Parathyroid adenoma (tissue), 2 donors: ENCODE measurements around the gene UBAP1.
"Not testable (repeated sequence)": the region's sequence is repeated elsewhere in the genome, so short reads cannot be mapped to it uniquely, and the experiment has no call there.

ENCODE experiments used
- H2AFZ ChIP-seq: fragments of 300-600 bp; sonication (generic); one replicate; pipeline ENCODE4 v1.7.0; 2017; ENCODE audit warnings: antibody characterized with exemption, mild to moderate bottlenecking
- H3K27ac ChIP-seq: fragments of 300-600 bp; sonication (generic); one replicate; pipeline ENCODE4 v1.7.0; 2017
- H3K27me3 ChIP-seq: fragments of 300-600 bp; sonication (generic); one replicate; pipeline ENCODE4 v1.7.0; 2017; ENCODE audit warnings: low read length; ENCODE audit not compliant: control insufficient read depth, insufficient read depth
- H3K36me3 ChIP-seq: fragments of 300-600 bp; sonication (generic); one replicate; pipeline ENCODE4 v1.7.0; 2017; ENCODE audit warnings: low read length; ENCODE audit not compliant: control insufficient read depth, insufficient read depth
- H3K4me1 ChIP-seq: fragments of 300-600 bp; sonication (generic); one replicate; pipeline ENCODE4 v1.7.0; 2017; ENCODE audit warnings: control low read depth
- H3K4me2 ChIP-seq: fragments of 300-600 bp; sonication (generic); one replicate; pipeline ENCODE4 v1.7.0; 2017; ENCODE audit warnings: low read length
- H3K4me3 ChIP-seq: fragments of 300-600 bp; sonication (generic); one replicate; pipeline ENCODE4 v1.7.0; 2017; ENCODE audit warnings: low read depth, low read length
- H3K79me2 ChIP-seq: fragments of 300-600 bp; sonication (generic); one replicate; pipeline ENCODE4 v1.7.0; 2017; ENCODE audit warnings: control low read depth
- H3K9ac ChIP-seq: fragments of 300-600 bp; sonication (generic); one replicate; pipeline ENCODE4 v1.7.0; 2017; ENCODE audit warnings: mild to moderate bottlenecking
- H3K9me3 ChIP-seq: fragments of 300-600 bp; sonication (generic); one replicate; pipeline ENCODE4 v1.7.0; 2017; ENCODE audit warnings: low read length; ENCODE audit not compliant: control insufficient read depth
- TF ChIP-seq, protein P1 (sequence below): fragments of 300-600 bp; sonication (generic); IDR thresholded peaks from one replicate; pipeline ENCODE4 v1.7.0; 2017; ENCODE audit warnings: antibody characterized with exemption, mild to moderate bottlenecking
- donor health status: primary hyperparathyroidism.

The UBAP1 gene

GRCh38 chr9:34271265-34272006, 92.6 kb downstream of the UBAP1 start:
- TF ChIP-seq, protein P1, sequence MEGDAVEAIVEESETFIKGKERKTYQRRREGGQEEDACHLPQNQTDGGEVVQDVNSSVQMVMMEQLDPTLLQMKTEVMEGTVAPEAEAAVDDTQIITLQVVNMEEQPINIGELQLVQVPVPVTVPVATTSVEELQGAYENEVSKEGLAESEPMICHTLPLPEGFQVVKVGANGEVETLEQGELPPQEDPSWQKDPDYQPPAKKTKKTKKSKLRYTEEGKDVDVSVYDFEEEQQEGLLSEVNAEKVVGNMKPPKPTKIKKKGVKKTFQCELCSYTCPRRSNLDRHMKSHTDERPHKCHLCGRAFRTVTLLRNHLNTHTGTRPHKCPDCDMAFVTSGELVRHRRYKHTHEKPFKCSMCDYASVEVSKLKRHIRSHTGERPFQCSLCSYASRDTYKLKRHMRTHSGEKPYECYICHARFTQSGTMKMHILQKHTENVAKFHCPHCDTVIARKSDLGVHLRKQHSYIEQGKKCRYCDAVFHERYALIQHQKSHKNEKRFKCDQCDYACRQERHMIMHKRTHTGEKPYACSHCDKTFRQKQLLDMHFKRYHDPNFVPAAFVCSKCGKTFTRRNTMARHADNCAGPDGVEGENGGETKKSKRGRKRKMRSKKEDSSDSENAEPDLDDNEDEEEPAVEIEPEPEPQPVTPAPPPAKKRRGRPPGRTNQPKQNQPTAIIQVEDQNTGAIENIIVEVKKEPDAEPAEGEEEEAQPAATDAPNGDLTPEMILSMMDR, result no peak
- Histone ChIP-seq H3K4me2 (no peak overlapping the region), H3K36me3 (no peaks in the 10 kb centered on the region), H3K9me3 (no peaks in the 10 kb centered on the region), H3K79me2 (no peaks in the 10 kb centered on the region), H3K9ac (no peak overlapping the region), H3K27ac (no peak overlapping the region), H3K27me3 (no peaks in the 10 kb centered on the region), H2AFZ (no peak overlapping the region), H3K4me3 (no peak overlapping the region), H3K4me1 (no peaks in the 10 kb centered on the region)

DNA sequence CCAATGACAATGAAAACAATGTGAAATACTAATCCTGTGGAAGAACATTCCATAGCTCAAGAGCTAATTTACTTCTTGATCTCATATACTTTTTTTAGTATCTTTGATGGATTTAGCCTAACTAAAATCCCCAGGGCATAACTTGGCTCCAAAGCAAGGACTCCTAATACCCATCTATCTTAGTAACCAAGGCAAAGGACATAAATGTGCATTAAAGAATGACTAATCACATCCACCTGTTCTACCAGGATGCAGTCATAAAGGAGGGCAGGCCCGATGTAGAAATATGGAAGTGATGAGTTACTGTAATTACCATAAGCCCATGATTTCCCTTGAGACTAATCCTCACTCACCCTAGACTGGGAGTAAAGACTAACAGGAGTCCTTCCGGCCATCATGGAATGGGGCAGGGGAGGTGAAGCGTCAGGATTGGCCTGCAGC, 93.3 kb downstream of the UBAP1 start:
- Histone ChIP-seq H3K9me3 (no peaks in the 10 kb centered on the region), H3K4me3 (no peak overlapping the region), H3K27me3 (no peaks in the 10 kb centered on the region), H3K4me1 (no peaks in the 10 kb centered on the region), H3K36me3 (no peaks in the 10 kb centered on the region), H2AFZ (no peak overlapping the region), H3K9ac (no peak overlapping the region), H3K79me2 (no peaks in the 10 kb centered on the region), H3K27ac (no peak overlapping the region), H3K4me2 (no peak overlapping the region)
- TF ChIP-seq, protein P1, result no peak

DNA sequence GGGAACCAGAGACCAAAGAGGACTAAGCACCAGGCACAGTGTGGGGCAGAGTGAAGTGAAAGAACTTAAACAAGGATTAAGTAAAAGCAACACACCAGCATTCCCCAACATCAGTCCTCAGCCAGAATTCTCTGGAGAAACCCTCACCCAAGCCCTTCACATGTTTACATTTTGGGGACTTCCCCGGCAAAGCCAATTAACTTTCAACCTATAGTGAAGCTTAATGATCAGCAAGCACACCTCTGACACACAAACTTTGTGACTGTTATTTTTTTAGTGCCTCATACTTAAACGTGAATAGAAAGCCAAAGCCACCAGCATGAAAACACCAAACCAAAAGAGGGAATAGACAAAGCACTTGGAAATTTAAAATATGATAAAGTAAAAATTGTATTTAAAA, 94.7 kb downstream of the UBAP1 start:
- H3K36me3 ChIP-seq, H3K79me2 ChIP-seq, H3K27ac ChIP-seq, H3K9me3 ChIP-seq, H3K4me2 ChIP-seq, H2AFZ ChIP-seq, H3K4me1 ChIP-seq, H3K9ac ChIP-seq, H3K4me3 ChIP-seq, H3K27me3 ChIP-seq: not testable (repeated sequence)

- Histone ChIP-seq H3K4me2 (no peak overlapping the region), H3K9ac (no peak overlapping the region), H3K27me3 (no peaks in the 10 kb centered on the region), H3K27ac (no peak overlapping the region), H3K4me3 (no peak overlapping the region), H3K79me2 (no peaks in the 10 kb centered on the region), H3K4me1 (no peaks in the 10 kb centered on the region), H3K36me3 (no peaks in the 10 kb centered on the region), H2AFZ (no peak overlapping the region), H3K9me3 (no peaks in the 10 kb centered on the region)
- TF ChIP-seq, protein P1, result no peak
Measured at GRCh38 chr9:34275811-34276210, 97.0 kb downstream of the UBAP1 start.

DNA sequence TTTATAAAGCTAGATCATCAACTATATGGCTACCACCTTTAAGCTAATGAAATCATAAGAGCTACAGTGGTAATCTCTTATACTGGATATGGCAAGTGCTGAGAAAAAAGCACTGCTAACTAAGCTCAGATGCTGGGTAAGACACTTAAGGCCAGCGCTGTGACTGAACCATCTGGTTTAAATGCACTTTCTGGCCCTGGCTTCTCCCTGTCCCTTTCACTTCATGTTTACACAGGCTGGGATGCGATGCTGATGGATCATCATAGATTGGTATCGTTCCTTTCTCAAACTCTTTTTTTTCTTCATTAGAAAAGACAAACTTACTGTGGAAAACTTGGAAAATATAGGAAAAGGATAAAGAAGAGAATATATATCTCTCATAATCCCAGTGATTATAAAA, 97.9 kb downstream of the UBAP1 start:
- no peaks in the 10 kb centered on the region for H3K27me3 ChIP-seq
- no peak overlapping the region for H3K9ac ChIP-seq
- no peak overlapping the region for H3K4me3 ChIP-seq
- H3K36me3 ChIP-seq, result no peaks in the 10 kb centered on the region
- H2AFZ ChIP-seq, result no peak overlapping the region
- TF ChIP-seq, protein P1, result no peak
- H3K79me2 ChIP-seq, result no peaks in the 10 kb centered on the region
- no peaks in the 10 kb centered on the region for H3K9me3 ChIP-seq
- no peak overlapping the region for H3K27ac ChIP-seq
- H3K4me1 ChIP-seq, result no peaks in the 10 kb centered on the region
- no peak overlapping the region for H3K4me2 ChIP-seq
